ENCODE data around the gene DLGAP1. TPM values are rescaled to one million over a fixed set of nuclear protein-coding genes. Genes with fewer than 3 reads are reported as not detected.

Gene DLGAP1
- total RNA-seq, 4 donors from 2014 or later = 0.13 to 6.2 (median 0.53) TPM

- Histone ChIP-seq H3K4me3 (no peak overlapping the region), H3K9me3 (no peaks in the 10 kb centered on the region), H3K4me1 (no peaks in the 10 kb centered on the region), H3K27ac (no peak overlapping the region), H3K27me3 (no peaks in the 10 kb centered on the region), H3K36me3 (no peaks in the 10 kb centered on the region)
- ATAC-seq (no peak), DNase-seq (no peak)
- intact Hi-C loops (cut with DNase I; ENCODE audit: low total_unique reads) (no loop called here), in situ Hi-C loops (cut with MboI; ENCODE audit: low sequenced_read_pairs in 4 of 4) (no loop called here)
- TF ChIP-seq CTCF (IDR thresholded peaks at IDR 0.05 in 4 of 5, conservative IDR thresholded peaks at IDR 0.05 in 1 of 5) (no peak), POLR2A (IDR thresholded peaks at IDR 0.05) (no peak)
Measured at GRCh38 chr18:4403836-4404235, 51.3 kb downstream of the DLGAP1 start.

GRCh38 chr18:4400911-4401310 lies 54.2 kb downstream of the DLGAP1 start:
- no peak overlapping the region for H3K4me3 ChIP-seq
- no peaks in the 10 kb centered on the region for H3K9me3 ChIP-seq
- DNase-seq = no peak
- no peaks in the 10 kb centered on the region for H3K36me3 ChIP-seq
- no peak overlapping the region for H3K27ac ChIP-seq
- H3K4me1 ChIP-seq = no peaks in the 10 kb centered on the region
- intact Hi-C loops (cut with DNase I; ENCODE audit: low total_unique reads) (no loop called here), in situ Hi-C loops (cut with MboI; ENCODE audit: low sequenced_read_pairs in 4 of 4) (no loop called here)
- no peaks in the 10 kb centered on the region for H3K27me3 ChIP-seq
- no peak for ATAC-seq
- TF ChIP-seq CTCF (IDR thresholded peaks at IDR 0.05 in 4 of 5, conservative IDR thresholded peaks at IDR 0.05 in 1 of 5) (no peak), POLR2A (IDR thresholded peaks at IDR 0.05) (no peak)

- Histone ChIP-seq H3K4me3 (no peak overlapping the region), H3K9me3 (no peaks in the 10 kb centered on the region), H3K4me1 (no peaks in the 10 kb centered on the region), H3K27ac (no peak overlapping the region), H3K27me3 (no peaks in the 10 kb centered on the region), H3K36me3 (no peaks in the 10 kb centered on the region)
- intact Hi-C loops (cut with DNase I; ENCODE audit: low total_unique reads) (no loop called here), in situ Hi-C loops (cut with MboI; ENCODE audit: low sequenced_read_pairs in 4 of 4) (no loop called here)
- no peak for DNase-seq
- no peak for TF ChIP-seq CTCF (IDR thresholded peaks at IDR 0.05 in 4 of 5, conservative IDR thresholded peaks at IDR 0.05 in 1 of 5)
- no peak for TF ChIP-seq POLR2A (IDR thresholded peaks at IDR 0.05)
- ATAC-seq = no peak
Measured at GRCh38 chr18:4399929-4400328, 55.2 kb downstream of the DLGAP1 start.

GRCh38 chr18:4394700-4395099 lies 60.4 kb downstream of the DLGAP1 start:
- H3K9me3 ChIP-seq = no peaks in the 10 kb centered on the region
- in situ Hi-C loops (cut with MboI; ENCODE audit: low sequenced_read_pairs in 4 of 4) (no loop called here), intact Hi-C loops (cut with DNase I; ENCODE audit: low total_unique reads) (no loop called here)
- H3K36me3 ChIP-seq = no peaks in the 10 kb centered on the region
- DNase-seq (no peak), ATAC-seq (no peak)
- no peak overlapping the region for H3K4me3 ChIP-seq
- no peak overlapping the region for H3K27ac ChIP-seq
- no peaks in the 10 kb centered on the region for H3K27me3 ChIP-seq
- no peaks in the 10 kb centered on the region for H3K4me1 ChIP-seq
- TF ChIP-seq CTCF (IDR thresholded peaks at IDR 0.05 in 4 of 5, conservative IDR thresholded peaks at IDR 0.05 in 1 of 5) = no peak
- no peak for TF ChIP-seq POLR2A (IDR thresholded peaks at IDR 0.05)

GRCh38 chr18:4391859-4392258 lies 63.2 kb downstream of the DLGAP1 start:
- ATAC-seq = no peak
- in situ Hi-C loops (cut with MboI; ENCODE audit: low sequenced_read_pairs in 4 of 4) = no loop called here
- intact Hi-C loops (cut with DNase I; ENCODE audit: low total_unique reads) = no loop called here
- no peaks in the 10 kb centered on the region for H3K27me3 ChIP-seq
- H3K27ac ChIP-seq = no peak overlapping the region
- H3K36me3 ChIP-seq = no peaks in the 10 kb centered on the region
- no peaks in the 10 kb centered on the region for H3K9me3 ChIP-seq
- TF ChIP-seq CTCF (IDR thresholded peaks at IDR 0.05 in 4 of 5, conservative IDR thresholded peaks at IDR 0.05 in 1 of 5) (no peak), POLR2A (IDR thresholded peaks at IDR 0.05) (no peak)
- no peak for DNase-seq
- H3K4me1 ChIP-seq = no peaks in the 10 kb centered on the region
- no peak overlapping the region for H3K4me3 ChIP-seq
